Subcutaneous abdominal adipose tissue (tissue), 5 donors: Measurements from ENCODE around the gene SIPA1.

Experiments
- H3K27ac ChIP-seq: one replicate; pipeline ENCODE4 v1.7.0; 2013; ENCODE audit warnings: low read depth, mild to moderate bottlenecking, inconsistent platforms, low read length, moderate library complexity
- H3K27me3 ChIP-seq, 5 donors: one replicate each; pipeline ENCODE4 v1.7.0; 2013; ENCODE audit warnings: low read length in 5 of 5, inconsistent platforms in 1 of 5; ENCODE audit not compliant: control insufficient read depth in 5 of 5, insufficient read depth in 4 of 5
- H3K36me3 ChIP-seq, 5 donors: one replicate each; pipeline ENCODE4 v1.7.0; 2013; ENCODE audit warnings: low read length in 5 of 5; ENCODE audit not compliant: control insufficient read depth in 5 of 5, insufficient read depth in 5 of 5
- H3K4me1 ChIP-seq, 5 donors: one replicate each; pipeline ENCODE4 v1.7.0; 2013; ENCODE audit warnings: low read length in 5 of 5, mild to moderate bottlenecking in 3 of 5, moderate library complexity in 1 of 5; ENCODE audit not compliant: control insufficient read depth in 5 of 5, insufficient read depth in 5 of 5
- H3K4me3 ChIP-seq, 5 donors: one replicate each; pipeline ENCODE4 v1.7.0; 2013; ENCODE audit warnings: low read length in 5 of 5, low read depth in 1 of 5
- H3K9ac ChIP-seq, 5 donors: one replicate each; pipeline ENCODE4 v1.7.0; 2013; ENCODE audit warnings: low read length in 5 of 5, mild to moderate bottlenecking in 4 of 5, moderate library complexity in 3 of 5
- H3K9me3 ChIP-seq, 5 donors: one replicate each; pipeline ENCODE4 v1.7.0; 2013; ENCODE audit warnings: low read length in 5 of 5; ENCODE audit not compliant: control insufficient read depth in 5 of 5
- donor health status: healthy.
- donor health status: healthy.
- donor health status: healthy.
- donor health status: healthy.
- donor health status: healthy.

The SIPA1 gene

DNA sequence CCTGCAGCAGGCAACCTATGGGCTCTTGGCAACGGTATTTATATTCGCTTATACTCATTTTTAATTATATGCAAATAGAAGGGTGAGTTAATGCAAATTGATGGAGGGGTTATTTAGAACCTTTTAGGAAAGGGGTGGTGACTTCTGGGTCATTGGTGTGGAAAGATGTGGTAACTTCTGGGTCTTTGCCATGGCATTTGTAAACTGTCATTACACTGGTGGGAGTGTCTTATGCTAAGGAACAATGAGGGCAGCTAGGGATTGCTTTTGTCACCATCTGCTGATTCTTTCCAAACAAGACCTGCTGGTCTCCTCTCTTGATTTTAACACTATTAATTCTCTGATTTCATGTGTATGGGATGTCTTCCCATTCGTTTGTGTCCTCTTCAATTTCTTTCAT lies 62.5 kb downstream of the SIPA1 start:
- no peak overlapping the region for H3K9ac ChIP-seq
- no peaks in the 10 kb centered on the region for H3K9me3 ChIP-seq
- H3K27me3 ChIP-seq = peaks cover 0 to 4% (median 0%) of the 10 kb centered on the region in 5 donors
- H3K27ac ChIP-seq = no peak overlapping the region
- no peaks in the 10 kb centered on the region for H3K36me3 ChIP-seq
- H3K4me3 ChIP-seq = no peak overlapping the region
- H3K4me1 ChIP-seq = peaks cover 0 to 23% (median 0%) of the 10 kb centered on the region in 5 donors
